GM18526 (cell line): Measurements from ENCODE around the gene U2SURP.

ENCODE experiments used
- POLR2A ChIP-seq: IDR thresholded peaks from 3 replicates; pipeline ENCODE4 v1.6.1; 2011; ENCODE audit not compliant: insufficient read length; ENCODE audit errors: extremely low read depth

U2SURP gene

GRCh38 chr3:143036557-143036956, 35.2 kb downstream of the U2SURP start:
- no peak for TF ChIP-seq POLR2A

DNA sequence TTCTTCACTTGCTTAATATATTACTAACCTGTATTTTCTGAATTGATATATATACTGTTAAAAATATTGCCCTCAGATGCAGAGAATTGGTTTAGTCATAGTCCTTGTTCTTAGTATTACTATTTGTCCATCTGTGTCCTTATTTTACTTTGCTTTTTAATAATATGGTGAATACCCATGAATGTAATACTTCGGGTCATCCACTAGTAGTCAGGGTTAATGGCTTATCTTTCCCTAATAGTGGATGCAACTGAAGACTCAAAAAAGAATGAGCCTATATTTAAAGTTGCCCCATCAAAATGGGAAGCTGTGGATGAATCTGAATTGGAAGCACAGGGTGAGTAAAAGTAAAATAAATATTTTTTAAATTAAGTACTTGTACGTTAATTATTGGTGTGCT, 36.5 kb downstream of the U2SURP start:
- no peak for TF ChIP-seq POLR2A

GRCh38 chr3:143040261-143040879, 39.0 kb downstream of the U2SURP start:
- TF ChIP-seq POLR2A = no peak

- TF ChIP-seq POLR2A = no peak
These were observed 40.5 kb downstream of the U2SURP start for GRCh38 chr3:143041903-143042302.

- TF ChIP-seq POLR2A = no peak
These were observed 44.3 kb downstream of the U2SURP start for GRCh38 chr3:143045639-143046038.

DNA sequence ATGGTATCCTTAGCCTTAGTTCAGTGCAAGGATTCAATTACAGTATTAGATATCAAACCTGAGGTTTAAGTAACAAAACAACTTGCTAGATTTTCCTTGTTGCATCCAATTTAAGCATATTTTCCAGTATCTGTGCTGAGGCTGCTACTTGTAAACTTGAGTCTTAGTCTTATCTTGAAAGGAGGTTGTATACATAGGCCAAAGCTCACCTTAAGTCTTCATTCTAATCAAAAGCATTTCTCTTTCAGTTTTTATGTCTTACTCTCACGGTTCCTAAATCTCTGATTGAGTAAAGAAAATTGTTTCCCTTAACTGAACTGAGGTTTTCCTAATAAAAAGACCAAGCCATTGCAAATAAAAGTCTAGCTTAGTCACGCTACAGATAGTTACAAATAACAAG, 52.6 kb downstream of the U2SURP start:
- TF ChIP-seq POLR2A = no peak

DNA sequence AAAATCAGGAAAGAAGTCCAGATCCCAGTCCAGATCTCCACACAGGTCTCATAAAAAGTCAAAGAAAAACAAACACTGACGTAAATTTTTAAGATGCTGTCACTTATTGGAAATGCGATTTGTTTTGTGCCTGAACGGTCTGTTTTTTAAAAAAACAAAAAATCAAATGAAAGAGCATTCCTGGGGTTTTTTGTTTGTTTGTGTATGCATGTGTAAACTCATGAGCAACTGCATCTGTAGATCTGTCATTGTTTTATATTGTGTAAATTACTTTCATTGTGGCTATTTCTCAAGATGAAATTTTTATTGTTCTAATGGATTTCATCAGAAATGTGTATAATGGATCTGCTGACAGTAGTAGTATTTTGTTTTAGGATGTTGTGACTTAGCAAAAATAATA, 55.0 kb downstream of the U2SURP start:
- TF ChIP-seq POLR2A = no peak

DNA sequence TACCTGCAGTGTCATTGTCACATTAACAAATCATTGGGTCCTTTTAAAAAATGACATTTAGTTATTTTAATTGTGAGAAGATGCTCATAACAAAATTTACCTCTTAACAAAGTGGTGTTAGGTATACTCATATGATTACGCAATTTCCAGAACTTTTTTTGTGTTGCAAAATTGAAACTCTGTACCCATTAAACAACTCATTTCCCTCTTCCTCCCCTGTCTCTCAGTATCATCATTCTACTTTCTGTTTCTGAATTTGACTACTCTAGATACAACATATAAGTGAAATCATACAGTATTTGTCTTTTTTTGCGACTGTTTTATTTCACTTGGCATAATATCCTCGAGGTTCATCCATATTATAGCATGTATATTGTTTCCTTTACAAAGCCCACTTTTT, 59.5 kb downstream of the U2SURP start:
- TF ChIP-seq POLR2A = no peak

DNA sequence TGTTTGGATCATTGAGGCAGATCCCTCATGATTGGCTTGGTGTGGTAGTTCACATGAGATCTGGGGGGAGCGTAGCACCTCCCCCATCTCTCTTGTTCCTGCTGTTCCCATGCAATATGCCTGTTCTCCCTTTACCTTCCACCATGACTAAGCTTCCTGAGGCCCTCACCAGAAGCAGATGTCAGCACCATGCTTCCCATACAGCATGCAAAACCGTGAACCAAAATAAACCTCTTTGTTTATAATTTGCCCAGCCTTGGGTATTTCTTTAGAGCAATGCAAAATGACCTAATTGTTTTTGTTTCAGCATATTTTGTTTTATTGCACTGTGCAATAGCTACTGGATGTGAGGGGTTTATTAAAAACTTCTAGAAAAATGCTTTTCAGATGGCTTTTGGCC, 61.6 kb downstream of the U2SURP start:
- TF ChIP-seq POLR2A = no peak

DNA sequence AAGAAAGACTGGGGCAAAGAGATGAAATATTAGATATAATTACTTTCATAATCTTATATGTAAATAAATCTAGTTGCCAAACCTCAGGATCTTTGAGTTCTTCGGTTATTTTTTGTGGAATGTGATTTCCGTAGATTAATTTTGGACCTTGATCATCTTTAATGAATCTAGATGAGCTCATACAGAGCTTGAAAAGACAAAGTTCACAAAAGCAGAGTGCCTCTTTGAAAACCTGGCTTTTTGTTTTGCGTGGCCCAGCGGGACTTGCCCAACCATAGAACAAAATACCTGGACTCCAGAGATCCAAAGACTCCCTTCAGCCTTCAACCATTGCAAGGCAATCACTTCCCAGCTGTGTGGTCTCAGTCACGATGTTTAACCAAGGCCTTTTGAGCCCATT, 63.4 kb downstream of the U2SURP start:
- no peak for TF ChIP-seq POLR2A

DNA sequence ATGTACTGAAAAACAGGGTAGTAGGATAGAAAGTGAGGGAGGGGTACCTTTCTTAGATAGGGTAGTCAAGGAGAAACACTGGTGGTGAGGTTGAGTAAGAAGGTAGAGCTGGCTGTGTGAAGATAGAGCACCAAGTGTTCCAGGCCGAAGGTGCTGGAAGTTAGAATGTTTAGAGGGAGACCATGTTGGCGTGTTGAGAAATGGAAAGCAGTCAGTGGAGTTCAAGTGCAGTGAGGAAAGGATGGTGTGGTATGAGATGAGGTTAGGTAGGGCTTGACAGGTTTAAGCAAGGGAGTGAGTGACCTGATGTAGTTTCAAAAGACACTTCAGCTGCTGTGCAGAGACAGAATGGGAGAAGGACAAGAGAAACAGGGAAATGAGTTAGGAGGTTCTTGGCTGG, 64.0 kb downstream of the U2SURP start:
- TF ChIP-seq POLR2A = no peak

DNA sequence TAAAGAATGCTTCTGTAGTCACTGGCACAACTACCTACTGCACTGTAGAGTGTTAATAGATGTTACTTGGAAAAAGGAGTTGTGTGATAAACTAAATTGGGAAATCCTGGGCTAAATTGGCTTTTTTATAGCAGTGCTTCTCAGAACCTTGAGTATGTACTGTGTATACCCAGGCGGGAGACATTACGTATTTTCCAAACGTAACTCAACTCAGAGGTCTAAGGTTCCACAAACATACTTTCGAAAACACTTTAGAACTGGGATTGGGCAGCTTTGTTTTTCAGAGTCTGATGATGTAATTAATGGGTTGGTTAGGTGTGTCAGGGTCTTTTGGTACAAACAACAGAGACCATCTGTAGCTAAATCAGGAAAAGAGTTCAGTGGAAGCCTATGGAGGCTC, 64.7 kb downstream of the U2SURP start:
- TF ChIP-seq POLR2A = no peak

DNA sequence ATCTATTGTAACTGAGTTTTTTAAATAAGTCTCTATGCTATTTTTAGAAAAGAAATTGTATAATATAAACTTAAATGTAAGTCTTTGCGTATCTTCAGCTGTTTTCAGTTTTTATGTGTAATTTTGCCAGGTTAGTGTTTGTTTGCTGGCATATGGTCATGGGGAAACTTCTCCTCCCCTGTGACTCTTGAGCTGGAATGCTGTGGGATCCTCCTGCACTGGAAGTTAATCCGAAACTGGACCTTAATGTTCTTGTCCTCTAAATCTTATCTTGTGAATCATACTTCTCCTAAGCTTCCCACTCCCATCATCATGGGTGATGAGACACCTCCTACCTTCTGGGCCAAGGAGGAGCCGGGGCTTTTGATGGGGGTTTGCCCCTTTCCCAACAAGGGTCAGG, 65.8 kb downstream of the U2SURP start:
- TF ChIP-seq POLR2A = no peak

- no peak for TF ChIP-seq POLR2A
These were observed 66.7 kb downstream of the U2SURP start for GRCh38 chr3:143068059-143068458.

GRCh38 chr3:143070977-143071551, 69.7 kb downstream of the U2SURP start:
- TF ChIP-seq POLR2A = no peak

DNA sequence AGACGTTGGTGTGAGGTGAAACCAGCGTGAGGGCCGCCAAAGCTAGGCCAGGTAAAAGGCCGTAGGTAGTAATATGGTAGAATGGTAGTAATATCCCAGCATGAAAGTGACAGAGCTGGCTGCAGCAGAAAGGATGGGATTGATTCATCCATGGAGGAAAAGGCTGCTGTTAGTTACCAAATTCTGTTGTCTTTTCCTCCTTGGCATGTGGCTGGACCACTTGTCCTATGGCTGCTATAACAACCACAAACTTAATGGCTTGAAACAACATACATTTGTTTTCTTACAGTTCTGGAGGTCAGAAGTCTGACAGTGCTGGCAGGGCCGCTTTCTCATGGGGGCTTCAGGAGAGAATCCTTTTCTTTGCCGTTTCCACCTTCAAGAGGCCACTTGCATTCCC, 70.4 kb downstream of the U2SURP start:
- TF ChIP-seq POLR2A = no peak

- no peak for TF ChIP-seq POLR2A
These were observed 77.5 kb downstream of the U2SURP start for GRCh38 chr3:143078883-143079282.
